Measurements from ENCODE around the gene RAP1GAP2. TPM values are rescaled to one million over a fixed set of nuclear protein-coding genes. Genes with fewer than 3 reads are reported as not detected.

The RAP1GAP2 gene
- total RNA-seq, 4 donors from 2014 or later: 1.5 to 23.1 (median 6.7) TPM

- H3K27ac ChIP-seq: peak overlapping the region; percentile 86 to 90
- no peaks in the 10 kb centered on the region for H3K9me3 ChIP-seq
- H3K4me1 ChIP-seq: peaks cover 6% of the 10 kb centered on the region in 2 donors
- H3K4me3 ChIP-seq: peak overlapping the region in 1 of 2 donors; percentile 13
- intact Hi-C loops (cut with DNase I; ENCODE audit: low total_unique reads): no loop called here
- H3K27me3 ChIP-seq: no peaks in the 10 kb centered on the region
- peak; percentile 28 to 30 for DNase-seq
- H3K36me3 ChIP-seq: no peaks in the 10 kb centered on the region
- TF ChIP-seq CTCF (IDR thresholded peaks at IDR 0.05): no peak
- TF ChIP-seq POLR2A (IDR thresholded peaks at IDR 0.05): no peak
These were observed 207.3 kb downstream of the RAP1GAP2 start for GRCh38 chr17:3003296-3004149.

GRCh38 chr17:3004150-3004801 is 208.0 kb downstream of the RAP1GAP2 start:
- Histone ChIP-seq H3K9me3 (no peaks in the 10 kb centered on the region), H3K27ac (peak overlapping the region; percentile 86 to 90), H3K27me3 (no peaks in the 10 kb centered on the region), H3K4me3 (peak overlapping the region; percentile 7 to 13), H3K36me3 (no peaks in the 10 kb centered on the region), H3K4me1 (peaks cover 6% of the 10 kb centered on the region in 2 donors)
- TF ChIP-seq POLR2A (IDR thresholded peaks at IDR 0.05): peak; percentile 30 to 36
- peak in 1 of 4 experiments; percentile 10 for TF ChIP-seq CTCF (IDR thresholded peaks at IDR 0.05)
- DNase-seq: peak; percentile 96 to 98
- intact Hi-C loops (cut with DNase I; ENCODE audit: low total_unique reads): no loop called here

- intact Hi-C loops (cut with DNase I; ENCODE audit: low total_unique reads): no loop called here
- Histone ChIP-seq H3K36me3 (no peaks in the 10 kb centered on the region), H3K4me1 (peaks cover 6% of the 10 kb centered on the region in 2 donors), H3K27me3 (no peaks in the 10 kb centered on the region), H3K4me3 (no peak overlapping the region), H3K27ac (peak overlapping the region; percentile 86 to 90), H3K9me3 (no peaks in the 10 kb centered on the region)
- DNase-seq: no peak
- TF ChIP-seq CTCF (IDR thresholded peaks at IDR 0.05) (no peak), POLR2A (IDR thresholded peaks at IDR 0.05) (no peak)
These were observed 208.7 kb downstream of the RAP1GAP2 start for GRCh38 chr17:3004925-3005324.

- no peak overlapping the region for H3K4me3 ChIP-seq
- TF ChIP-seq CTCF (IDR thresholded peaks at IDR 0.05) (no peak), POLR2A (IDR thresholded peaks at IDR 0.05) (no peak)
- peaks cover 6% of the 10 kb centered on the region in 2 donors for H3K4me1 ChIP-seq
- H3K27me3 ChIP-seq: no peaks in the 10 kb centered on the region
- DNase-seq: no peak
- intact Hi-C loops (cut with DNase I; ENCODE audit: low total_unique reads): no loop called here
- no peaks in the 10 kb centered on the region for H3K9me3 ChIP-seq
- H3K36me3 ChIP-seq: no peaks in the 10 kb centered on the region
- no peak overlapping the region for H3K27ac ChIP-seq
These were observed 209.5 kb downstream of the RAP1GAP2 start for GRCh38 chr17:3005696-3006095.

- intact Hi-C loops (cut with DNase I; ENCODE audit: low total_unique reads): no loop called here
- no peak for TF ChIP-seq CTCF (IDR thresholded peaks at IDR 0.05)
- TF ChIP-seq POLR2A (IDR thresholded peaks at IDR 0.05): no peak
These were observed 210.6 kb downstream of the RAP1GAP2 start for GRCh38 chr17:3006801-3007200.

More at GRCh38 chr17:3006801-3007200, 210.6 kb downstream of the RAP1GAP2 start:
- Histone ChIP-seq H3K4me1 (peaks cover 6% of the 10 kb centered on the region in 2 donors), H3K27me3 (no peaks in the 10 kb centered on the region), H3K9me3 (no peaks in the 10 kb centered on the region), H3K4me3 (no peak overlapping the region), H3K36me3 (no peaks in the 10 kb centered on the region), H3K27ac (no peak overlapping the region)
- no peak for DNase-seq

Measured in uterus (tissue), 4 donors.